Lung (tissue), 12 donors: ENCODE data around the gene TTC3. TPM values are rescaled to one million over a fixed set of nuclear protein-coding genes. Genes with fewer than 3 reads are reported as not detected.

Source experiments
- ATAC-seq: fragments of 200-7000 bp; cut with Tn5 transposase; one replicate; pipeline ENCODE4 v1.9.1; 2020; ENCODE audit warnings: moderate number of reproducible peaks; ENCODE audit not compliant: insufficient read depth, low FRiP score
- DNase-seq, 3 donors: peaks; one replicate each; pipeline ENCODE4 v3.0.0-alpha.2; 2013 to 2017
- H3K27ac ChIP-seq, 2 donors: one replicate each; pipeline ENCODE4 v1.5.1; 2013; ENCODE audit warnings: mild to moderate bottlenecking in 2 of 2, moderate library complexity in 2 of 2, control low read depth in 1 of 2, inconsistent platforms in 1 of 2, low read depth in 1 of 2, low read length in 1 of 2
- H3K27me3 ChIP-seq, 3 donors: one replicate each; pipeline ENCODE4 v1.5.1; 2013; ENCODE audit warnings: low read length in 2 of 3; ENCODE audit not compliant: control insufficient read depth in 3 of 3, insufficient read depth in 3 of 3
- H3K36me3 ChIP-seq, 4 donors: one replicate each; pipeline ENCODE4 v1.5.1; 2013; ENCODE audit warnings: low read length in 4 of 4, mild to moderate bottlenecking in 1 of 4, moderate library complexity in 1 of 4; ENCODE audit not compliant: control insufficient read depth in 4 of 4, insufficient read depth in 4 of 4
- H3K4me1 ChIP-seq, 5 donors: one replicate each; pipeline ENCODE4 v1.5.1; 2013; ENCODE audit warnings: low read length in 5 of 5, mild to moderate bottlenecking in 2 of 5, moderate library complexity in 1 of 5; ENCODE audit not compliant: control insufficient read depth in 5 of 5, insufficient read depth in 5 of 5
- H3K4me3 ChIP-seq: one replicate; pipeline ENCODE4 v1.5.1; 2013; ENCODE audit warnings: mild to moderate bottlenecking, control low read depth, moderate library complexity
- H3K9ac ChIP-seq, 2 donors: one replicate each; pipeline ENCODE4 v1.5.1; 2013; ENCODE audit warnings: low read length in 2 of 2, control low read depth in 1 of 2; ENCODE audit not compliant: insufficient read depth in 1 of 2
- H3K9me3 ChIP-seq, 4 donors: one replicate each; pipeline ENCODE4 v1.5.1; 2013; ENCODE audit warnings: low read length in 3 of 4, mild to moderate bottlenecking in 1 of 4, moderate library complexity in 1 of 4; ENCODE audit not compliant: control insufficient read depth in 4 of 4, insufficient read depth in 3 of 4
- CTCF ChIP-seq: IDR thresholded peaks from 2 replicates; pipeline ENCODE4 v1.5.1; 2012; ENCODE audit warnings: mild to moderate bottlenecking; ENCODE audit errors: control extremely low read depth, extremely low read depth
- WGBS, 2 donors: extraction: QIAGEN DNeasy Blood & Tissue Kit; methylation state at CpG; one replicate each; pipeline ENCODE4 v1.1.7; 2013; 5-methylcytosine and 5-hydroxymethylcytosine counted together
- polyA plus RNA-seq, 2 donors: library from polyadenylated mRNA; stranded (reverse); fragments of 200-250 nt; gene quantifications; one replicate each; pipeline ENCODE4 v1.2.1, GENCODE V29; 2013
- total RNA-seq, 2 donors: library from RNA; depleted of rRNA in 1 of 2; stranded (reverse); fragments of >200 nt in 1 of 2; gene quantifications; one replicate each; pipeline ENCODE4 v1.2.1, GENCODE V29; 2014 to 2021
- donor health status: control.
- donor health status: control.
- donor health status: Bipolar disorder and iron deficiency.
- donor health status: healthy.
- donor health status: DM: yes; HTN: yes; CAD: no.

Gene TTC3
- total and polyA plus RNA-seq, 4 donors: 19.0 to 310 (median 50.9) TPM

GRCh38 chr21:37199057-37199924, 126.2 kb downstream of the TTC3 start:
- WGBS, 2 donors: 85 to 86% methylated on average over 11 of the region's 11 CpGs
- DNase-seq (no peak), ATAC-seq (no peak)
- H3K4me1 ChIP-seq: no peaks in the 10 kb centered on the region
- no peak overlapping the region for H3K27ac ChIP-seq
- H3K9me3 ChIP-seq: peaks cover 0 to 2% (median 0%) of the 10 kb centered on the region in 4 donors
- no peak overlapping the region for H3K9ac ChIP-seq
- H3K36me3 ChIP-seq: peaks cover 14 to 39% (median 34%) of the 10 kb centered on the region in 4 donors
- H3K4me3 ChIP-seq: no peak overlapping the region
- H3K27me3 ChIP-seq: no peaks in the 10 kb centered on the region
- no peak for TF ChIP-seq CTCF

- no peak overlapping the region for H3K4me3 ChIP-seq
- 96 to 98% methylated on average over 16 of the region's 16 CpGs for WGBS, 2 donors
- TF ChIP-seq CTCF: no peak
- no peaks in the 10 kb centered on the region for H3K4me1 ChIP-seq
- DNase-seq: no peak
- H3K27ac ChIP-seq: no peak overlapping the region
- no peak for ATAC-seq
- H3K9me3 ChIP-seq: peaks cover 0 to 2% (median 0%) of the 10 kb centered on the region in 4 donors
- H3K36me3 ChIP-seq: peaks cover 14 to 33% (median 31%) of the 10 kb centered on the region in 4 donors
- no peak overlapping the region for H3K9ac ChIP-seq
- no peaks in the 10 kb centered on the region for H3K27me3 ChIP-seq
Measured at GRCh38 chr21:37200641-37201480, 127.8 kb downstream of the TTC3 start.

GRCh38 chr21:37202221-37203110, 129.4 kb downstream of the TTC3 start:
- Histone ChIP-seq H3K27me3 (no peaks in the 10 kb centered on the region), H3K9ac (no peak overlapping the region), H3K9me3 (peaks cover 0 to 2% (median 0%) of the 10 kb centered on the region in 4 donors), H3K4me3 (no peak overlapping the region), H3K27ac (no peak overlapping the region), H3K36me3 (peaks cover 11 to 33% (median 28%) of the 10 kb centered on the region in 4 donors), H3K4me1 (peaks cover 0 to 7% (median under 1%) of the 10 kb centered on the region in 5 donors)
- DNase-seq: no peak
- no peak for ATAC-seq
- WGBS, 2 donors: 89 to 91% methylated on average over 14 of the region's 14 CpGs
- TF ChIP-seq CTCF: no peak
